ENCODE data around the gene PRKAG2. TPM values are rescaled to one million over a fixed set of nuclear protein-coding genes. Genes with fewer than 3 reads are reported as not detected.

PRKAG2 gene
- total and polyA plus RNA-seq, 4 donors = 36.7 to 46.1 (median 40.0) TPM

GRCh38 chr7:151615058-151615457 is 261.9 kb downstream of the PRKAG2 start:
- WGBS (ENCODE audit: insufficient coverage) = 92% methylated on average over 2 of the region's 3 CpGs
- H3K4me3 ChIP-seq (ENCODE audit: low read depth, low read length) = no peak overlapping the region
- no peak overlapping the region for H3K27ac ChIP-seq (ENCODE audit: low read depth, low read length)
- H3K27me3 ChIP-seq (ENCODE audit: control insufficient read depth, insufficient read depth, low read length) = no peaks in the 10 kb centered on the region
- H3K9me3 ChIP-seq (ENCODE audit: control insufficient read depth, insufficient read depth, low read length) = no peaks in the 10 kb centered on the region
- H3K36me3 ChIP-seq (ENCODE audit: control insufficient read depth, insufficient read depth, low read length) = peaks cover 26% of the 10 kb centered on the region
- no peaks in the 10 kb centered on the region for H3K4me1 ChIP-seq (ENCODE audit: control insufficient read depth, insufficient read depth, low read length)
- no peak for DNase-seq (ENCODE audit: low read depth in 4 of 6, low spot score in 6 of 6)

- no peaks in the 10 kb centered on the region for H3K4me1 ChIP-seq (ENCODE audit: control insufficient read depth, insufficient read depth, low read length)
- no peaks in the 10 kb centered on the region for H3K9me3 ChIP-seq (ENCODE audit: control insufficient read depth, insufficient read depth, low read length)
- 99% methylated on average over 13 of the region's 13 CpGs for WGBS (ENCODE audit: insufficient coverage)
- DNase-seq (ENCODE audit: low read depth in 4 of 6, low spot score in 6 of 6) = no peak
- peaks cover 30% of the 10 kb centered on the region for H3K36me3 ChIP-seq (ENCODE audit: control insufficient read depth, insufficient read depth, low read length)
- H3K4me3 ChIP-seq (ENCODE audit: low read depth, low read length) = no peak overlapping the region
- no peaks in the 10 kb centered on the region for H3K27me3 ChIP-seq (ENCODE audit: control insufficient read depth, insufficient read depth, low read length)
- H3K27ac ChIP-seq (ENCODE audit: low read depth, low read length) = no peak overlapping the region
These were observed 262.9 kb downstream of the PRKAG2 start for GRCh38 chr7:151614019-151614418.

GRCh38 chr7:151611878-151612277 is 265.0 kb downstream of the PRKAG2 start:
- Histone ChIP-seq H3K27ac (ENCODE audit: low read depth, low read length) (no peak overlapping the region), H3K9me3 (ENCODE audit: control insufficient read depth, insufficient read depth, low read length) (no peaks in the 10 kb centered on the region), H3K4me3 (ENCODE audit: low read depth, low read length) (no peak overlapping the region), H3K4me1 (ENCODE audit: control insufficient read depth, insufficient read depth, low read length) (no peaks in the 10 kb centered on the region), H3K27me3 (ENCODE audit: control insufficient read depth, insufficient read depth, low read length) (no peaks in the 10 kb centered on the region), H3K36me3 (ENCODE audit: control insufficient read depth, insufficient read depth, low read length) (peaks cover 33% of the 10 kb centered on the region)
- 100% methylated on average over 6 of the region's 10 CpGs for WGBS (ENCODE audit: insufficient coverage)
- no peak for DNase-seq (ENCODE audit: low read depth in 4 of 6, low spot score in 6 of 6)

GRCh38 chr7:151611041-151611440 is 265.9 kb downstream of the PRKAG2 start:
- no peak overlapping the region for H3K27ac ChIP-seq (ENCODE audit: low read depth, low read length)
- H3K36me3 ChIP-seq (ENCODE audit: control insufficient read depth, insufficient read depth, low read length) = peaks cover 32% of the 10 kb centered on the region
- H3K4me1 ChIP-seq (ENCODE audit: control insufficient read depth, insufficient read depth, low read length) = no peaks in the 10 kb centered on the region
- no peak for DNase-seq (ENCODE audit: low read depth in 4 of 6, low spot score in 6 of 6)
- H3K9me3 ChIP-seq (ENCODE audit: control insufficient read depth, insufficient read depth, low read length) = no peaks in the 10 kb centered on the region
- H3K27me3 ChIP-seq (ENCODE audit: control insufficient read depth, insufficient read depth, low read length) = no peaks in the 10 kb centered on the region
- no peak overlapping the region for H3K4me3 ChIP-seq (ENCODE audit: low read depth, low read length)
- 92% methylated on average over 10 of the region's 11 CpGs for WGBS (ENCODE audit: insufficient coverage)

- Histone ChIP-seq H3K4me3 (ENCODE audit: low read depth, low read length) (no peak overlapping the region), H3K27ac (ENCODE audit: low read depth, low read length) (no peak overlapping the region), H3K27me3 (ENCODE audit: control insufficient read depth, insufficient read depth, low read length) (no peaks in the 10 kb centered on the region), H3K4me1 (ENCODE audit: control insufficient read depth, insufficient read depth, low read length) (no peaks in the 10 kb centered on the region), H3K9me3 (ENCODE audit: control insufficient read depth, insufficient read depth, low read length) (no peaks in the 10 kb centered on the region), H3K36me3 (ENCODE audit: control insufficient read depth, insufficient read depth, low read length) (peaks cover 33% of the 10 kb centered on the region)
- WGBS (ENCODE audit: insufficient coverage) = 84% methylated on average over 14 of the region's 15 CpGs
- no peak for DNase-seq (ENCODE audit: low read depth in 4 of 6, low spot score in 6 of 6)
These were observed 268.8 kb downstream of the PRKAG2 start for GRCh38 chr7:151608031-151608551.

- H3K4me3 ChIP-seq (ENCODE audit: low read depth, low read length) = no peak overlapping the region
- H3K27ac ChIP-seq (ENCODE audit: low read depth, low read length) = no peak overlapping the region
- no peaks in the 10 kb centered on the region for H3K27me3 ChIP-seq (ENCODE audit: control insufficient read depth, insufficient read depth, low read length)
- WGBS (ENCODE audit: insufficient coverage) = 97% methylated on average over 3 of the region's 3 CpGs
- peaks cover 30% of the 10 kb centered on the region for H3K36me3 ChIP-seq (ENCODE audit: control insufficient read depth, insufficient read depth, low read length)
- H3K4me1 ChIP-seq (ENCODE audit: control insufficient read depth, insufficient read depth, low read length) = no peaks in the 10 kb centered on the region
- no peak for DNase-seq (ENCODE audit: low read depth in 4 of 6, low spot score in 6 of 6)
- no peaks in the 10 kb centered on the region for H3K9me3 ChIP-seq (ENCODE audit: control insufficient read depth, insufficient read depth, low read length)
These were observed 269.4 kb downstream of the PRKAG2 start for GRCh38 chr7:151607464-151607867.

GRCh38 chr7:151603951-151604350 is 273.0 kb downstream of the PRKAG2 start:
- no peak overlapping the region for H3K27ac ChIP-seq (ENCODE audit: low read depth, low read length)
- no peaks in the 10 kb centered on the region for H3K9me3 ChIP-seq (ENCODE audit: control insufficient read depth, insufficient read depth, low read length)
- WGBS (ENCODE audit: insufficient coverage) = 100% methylated on average over 3 of the region's 4 CpGs
- H3K4me3 ChIP-seq (ENCODE audit: low read depth, low read length) = no peak overlapping the region
- H3K27me3 ChIP-seq (ENCODE audit: control insufficient read depth, insufficient read depth, low read length) = no peaks in the 10 kb centered on the region
- DNase-seq (ENCODE audit: low read depth in 4 of 6, low spot score in 6 of 6) = no peak
- H3K4me1 ChIP-seq (ENCODE audit: control insufficient read depth, insufficient read depth, low read length) = no peaks in the 10 kb centered on the region
- H3K36me3 ChIP-seq (ENCODE audit: control insufficient read depth, insufficient read depth, low read length) = peaks cover 17% of the 10 kb centered on the region

- WGBS (ENCODE audit: insufficient coverage) = 95% methylated on average over 16 of the region's 21 CpGs
- Histone ChIP-seq H3K27ac (ENCODE audit: low read depth, low read length) (no peak overlapping the region), H3K4me1 (ENCODE audit: control insufficient read depth, insufficient read depth, low read length) (no peaks in the 10 kb centered on the region), H3K4me3 (ENCODE audit: low read depth, low read length) (no peak overlapping the region), H3K27me3 (ENCODE audit: control insufficient read depth, insufficient read depth, low read length) (no peaks in the 10 kb centered on the region), H3K9me3 (ENCODE audit: control insufficient read depth, insufficient read depth, low read length) (no peaks in the 10 kb centered on the region), H3K36me3 (ENCODE audit: control insufficient read depth, insufficient read depth, low read length) (peaks cover 14% of the 10 kb centered on the region)
- no peak for DNase-seq (ENCODE audit: low read depth in 4 of 6, low spot score in 6 of 6)
These were observed 275.2 kb downstream of the PRKAG2 start for GRCh38 chr7:151601521-151602305.

GRCh38 chr7:151600331-151600730 is 276.6 kb downstream of the PRKAG2 start:
- H3K4me3 ChIP-seq (ENCODE audit: low read depth, low read length) = no peak overlapping the region
- no peak overlapping the region for H3K27ac ChIP-seq (ENCODE audit: low read depth, low read length)
- 58% methylated on average over 3 of the region's 3 CpGs for WGBS (ENCODE audit: insufficient coverage)
- H3K36me3 ChIP-seq (ENCODE audit: control insufficient read depth, insufficient read depth, low read length) = peaks cover 14% of the 10 kb centered on the region
- no peaks in the 10 kb centered on the region for H3K4me1 ChIP-seq (ENCODE audit: control insufficient read depth, insufficient read depth, low read length)
- DNase-seq (ENCODE audit: low read depth in 4 of 6, low spot score in 6 of 6) = no peak
- no peaks in the 10 kb centered on the region for H3K9me3 ChIP-seq (ENCODE audit: control insufficient read depth, insufficient read depth, low read length)
- no peaks in the 10 kb centered on the region for H3K27me3 ChIP-seq (ENCODE audit: control insufficient read depth, insufficient read depth, low read length)
